ENCODE data around the gene COMMD7.
"Not testable (repeated sequence)": the region's sequence is repeated elsewhere in the genome, so short reads cannot be mapped to it uniquely, and the experiment has no call there.

COMMD7 gene

GRCh38 chr20:32775336-32775991 lies 32.2 kb upstream of the COMMD7 start:
- Mint-ChIP-seq H3K4me3 (no peak overlapping the region), H3K36me3 (ENCODE audit: low read depth) (no peaks in the 10 kb centered on the region), H3K4me1 (ENCODE audit: low read depth) (peaks cover 48% of the 10 kb centered on the region), H3K27ac (peak overlapping the region; percentile 74), H3K9me3 (no peaks in the 10 kb centered on the region), H3K27me3 (no peaks in the 10 kb centered on the region)

GRCh38 chr20:32773855-32774254 lies 30.6 kb upstream of the COMMD7 start:
- H3K27me3 Mint-ChIP-seq: no peaks in the 10 kb centered on the region
- no peak overlapping the region for H3K27ac Mint-ChIP-seq
- no peak overlapping the region for H3K4me3 Mint-ChIP-seq
- peaks cover 48% of the 10 kb centered on the region for H3K4me1 Mint-ChIP-seq (ENCODE audit: low read depth)
- no peaks in the 10 kb centered on the region for H3K9me3 Mint-ChIP-seq
- H3K36me3 Mint-ChIP-seq (ENCODE audit: low read depth): no peaks in the 10 kb centered on the region

GRCh38 chr20:32773223-32773622 lies 30.0 kb upstream of the COMMD7 start:
- Mint-ChIP-seq H3K27me3 (no peaks in the 10 kb centered on the region), H3K36me3 (ENCODE audit: low read depth) (no peaks in the 10 kb centered on the region), H3K27ac (no peak overlapping the region), H3K4me3 (no peak overlapping the region), H3K4me1 (ENCODE audit: low read depth) (peaks cover 43% of the 10 kb centered on the region), H3K9me3 (no peaks in the 10 kb centered on the region)

- Mint-ChIP-seq H3K36me3 (ENCODE audit: low read depth) (no peaks in the 10 kb centered on the region), H3K27me3 (no peaks in the 10 kb centered on the region), H3K4me3 (no peak overlapping the region), H3K27ac (no peak overlapping the region), H3K9me3 (no peaks in the 10 kb centered on the region), H3K4me1 (ENCODE audit: low read depth) (peaks cover 35% of the 10 kb centered on the region)
Observed at GRCh38 chr20:32772046-32772445, 28.8 kb upstream of the COMMD7 start.

- Mint-ChIP-seq H3K27me3 (peaks cover 3% of the 10 kb centered on the region), H3K4me1 (ENCODE audit: low read depth) (peaks cover 15% of the 10 kb centered on the region), H3K27ac (no peak overlapping the region), H3K9me3 (no peaks in the 10 kb centered on the region), H3K4me3 (no peak overlapping the region), H3K36me3 (ENCODE audit: low read depth) (no peaks in the 10 kb centered on the region)
Observed at GRCh38 chr20:32767418-32768198, 24.3 kb upstream of the COMMD7 start.

- not testable (repeated sequence) for H3K36me3 Mint-ChIP-seq (ENCODE audit: low read depth); H3K27me3 Mint-ChIP-seq; H3K4me1 Mint-ChIP-seq (ENCODE audit: low read depth); H3K9me3 Mint-ChIP-seq; H3K27ac Mint-ChIP-seq; H3K4me3 Mint-ChIP-seq
Observed at GRCh38 chr20:32765230-32765875, 22.1 kb upstream of the COMMD7 start.

- Mint-ChIP-seq H3K36me3 (ENCODE audit: low read depth) (no peaks in the 10 kb centered on the region), H3K4me1 (ENCODE audit: low read depth) (peaks cover 7% of the 10 kb centered on the region), H3K9me3 (no peaks in the 10 kb centered on the region), H3K27me3 (peaks cover 7% of the 10 kb centered on the region), H3K4me3 (peak overlapping the region; percentile 24), H3K27ac (no peak overlapping the region)
Observed at GRCh38 chr20:32764005-32764960, 21.0 kb upstream of the COMMD7 start.

GRCh38 chr20:32763202-32764004 lies 20.1 kb upstream of the COMMD7 start:
- no peaks in the 10 kb centered on the region for H3K9me3 Mint-ChIP-seq
- H3K36me3 Mint-ChIP-seq (ENCODE audit: low read depth): no peaks in the 10 kb centered on the region
- no peak overlapping the region for H3K27ac Mint-ChIP-seq
- peaks cover 7% of the 10 kb centered on the region for H3K27me3 Mint-ChIP-seq
- peaks cover 7% of the 10 kb centered on the region for H3K4me1 Mint-ChIP-seq (ENCODE audit: low read depth)
- peak overlapping the region; percentile 77 for H3K4me3 Mint-ChIP-seq

GRCh38 chr20:32762754-32763201 lies 19.5 kb upstream of the COMMD7 start:
- Mint-ChIP-seq H3K27me3 (peaks cover 7% of the 10 kb centered on the region), H3K9me3 (no peaks in the 10 kb centered on the region), H3K4me3 (peak overlapping the region; percentile 77), H3K4me1 (ENCODE audit: low read depth) (peaks cover 7% of the 10 kb centered on the region), H3K27ac (no peak overlapping the region), H3K36me3 (ENCODE audit: low read depth) (no peaks in the 10 kb centered on the region)

GRCh38 chr20:32761831-32762753 lies 18.8 kb upstream of the COMMD7 start, which contains the start of gene DNMT3B:
Gene DNMT3B, plus strand, starts transcription at chr20:32762385. Its CDS starts 17,939 bp downstream, at chr20:32780324.
- H3K36me3 Mint-ChIP-seq (ENCODE audit: low read depth): no peaks in the 10 kb centered on the region

GRCh38 chr20:32761417-32761830 lies 18.2 kb upstream of the COMMD7 start:
- peak overlapping the region; percentile 84 for H3K27ac Mint-ChIP-seq
- no peaks in the 10 kb centered on the region for H3K9me3 Mint-ChIP-seq
- H3K4me1 Mint-ChIP-seq (ENCODE audit: low read depth): peaks cover 7% of the 10 kb centered on the region
- peaks cover 7% of the 10 kb centered on the region for H3K27me3 Mint-ChIP-seq
- no peaks in the 10 kb centered on the region for H3K36me3 Mint-ChIP-seq (ENCODE audit: low read depth)
- peak overlapping the region; percentile 75 for H3K4me3 Mint-ChIP-seq

More at GRCh38 chr20:32761831-32762753, 18.8 kb upstream of the COMMD7 start, which contains the start of gene DNMT3B:
- peak within 1 kb of the TSS; percentile 77 for H3K4me3 Mint-ChIP-seq
- peak within 1 kb of the TSS; percentile 84 for H3K27ac Mint-ChIP-seq
- H3K27me3 Mint-ChIP-seq: peaks cover 7% of the 10 kb centered on the region
- peaks cover 7% of the 10 kb centered on the region for H3K4me1 Mint-ChIP-seq (ENCODE audit: low read depth)
- no peaks in the 10 kb centered on the region for H3K9me3 Mint-ChIP-seq

GRCh38 chr20:32756156-32756555 lies 12.9 kb upstream of the COMMD7 start:
- H3K9me3 Mint-ChIP-seq: no peaks in the 10 kb centered on the region

GRCh38 chr20:32753731-32754130 lies 10.5 kb upstream of the COMMD7 start:
- Mint-ChIP-seq H3K36me3 (ENCODE audit: low read depth) (no peaks in the 10 kb centered on the region), H3K27me3 (no peaks in the 10 kb centered on the region), H3K4me3 (no peak overlapping the region), H3K4me1 (ENCODE audit: low read depth) (peaks cover 7% of the 10 kb centered on the region), H3K9me3 (no peaks in the 10 kb centered on the region), H3K27ac (no peak overlapping the region)

More at GRCh38 chr20:32756156-32756555, 12.9 kb upstream of the COMMD7 start:
- H3K36me3 Mint-ChIP-seq (ENCODE audit: low read depth): no peaks in the 10 kb centered on the region
- no peak overlapping the region for H3K27ac Mint-ChIP-seq
- no peak overlapping the region for H3K4me3 Mint-ChIP-seq
- H3K27me3 Mint-ChIP-seq: peaks cover 1% of the 10 kb centered on the region
- peaks cover 9% of the 10 kb centered on the region for H3K4me1 Mint-ChIP-seq (ENCODE audit: low read depth)
